H9 (cell line): ENCODE results near the gene MRFAP1. TPM values are rescaled to one million over a fixed set of nuclear protein-coding genes. Genes with fewer than 3 reads are reported as not detected.

ENCODE experiments used
- DNase-seq: peaks from one replicate; pipeline ENCODE4 v3.0.0-alpha.2; 2017
- H2AFZ ChIP-seq: one replicate; pipeline ENCODE4 v1.6.1; 2013; ENCODE audit warnings: mild to moderate bottlenecking, low read length, control low read depth, moderate library complexity
- H2AK5ac ChIP-seq: 2 replicates; pipeline ENCODE4 v1.6.1; 2013; ENCODE audit warnings: low read length, control low read depth, mixed read lengths; ENCODE audit not compliant: insufficient read length
- H2BK120ac ChIP-seq: one replicate; pipeline ENCODE4 v1.6.1; 2013; ENCODE audit warnings: low read depth, mild to moderate bottlenecking, low read length, control low read depth, inconsistent platforms; ENCODE audit not compliant: poor library complexity, severe bottlenecking
- H2BK12ac ChIP-seq: 2 replicates; pipeline ENCODE4 v1.6.1; 2013; ENCODE audit warnings: low read length, control low read depth, mixed read lengths, low read depth; ENCODE audit not compliant: insufficient read length
- H2BK15ac ChIP-seq: 2 replicates; pipeline ENCODE4 v1.6.1; 2013; ENCODE audit warnings: low read depth, low read length, control low read depth
- H2BK20ac ChIP-seq: one replicate; pipeline ENCODE4 v1.6.1; 2013; ENCODE audit warnings: low read depth, mild to moderate bottlenecking, low read length, control low read depth, inconsistent platforms; ENCODE audit not compliant: poor library complexity, severe bottlenecking
- H2BK5ac ChIP-seq: 2 replicates; pipeline ENCODE4 v1.6.1; 2013; ENCODE audit warnings: low read length, control low read depth, mixed read lengths; ENCODE audit not compliant: insufficient read length
- H3K14ac ChIP-seq: 2 replicates; pipeline ENCODE4 v1.6.1; 2013; ENCODE audit warnings: low read length, control low read depth; ENCODE audit not compliant: insufficient read depth
- H3K18ac ChIP-seq: 2 replicates; pipeline ENCODE4 v1.6.1; 2013; ENCODE audit warnings: low read depth, mild to moderate bottlenecking, mixed read lengths, low read length, control low read depth; ENCODE audit not compliant: insufficient read length
- H3K23ac ChIP-seq: 2 replicates; pipeline ENCODE4 v1.6.1; 2013; ENCODE audit warnings: low read length, control low read depth, mixed read lengths, low read depth; ENCODE audit not compliant: insufficient read length
- H3K23me2 ChIP-seq: 2 replicates; pipeline ENCODE4 v1.6.1; 2013; ENCODE audit warnings: low read depth, mild to moderate bottlenecking, mixed read lengths, low read length, control low read depth; ENCODE audit not compliant: insufficient read length, poor library complexity, severe bottlenecking
- H3K27ac ChIP-seq: 2 replicates; pipeline ENCODE4 v1.5.1; 2013; ENCODE audit warnings: low read length, control low read depth, mixed read lengths, low read depth; ENCODE audit not compliant: insufficient read length
- H3K27me3 ChIP-seq: 2 replicates; pipeline ENCODE4 v1.6.1; 2013; ENCODE audit warnings: low read length, control low read depth, inconsistent platforms; ENCODE audit not compliant: insufficient read depth
- H3K4ac ChIP-seq: 2 replicates; pipeline ENCODE4 v1.6.1; 2013; ENCODE audit warnings: low read depth, mild to moderate bottlenecking, control low read depth, inconsistent platforms, low read length, moderate library complexity
- H3K4me1 ChIP-seq: 2 replicates; pipeline ENCODE4 v1.6.1; 2013; ENCODE audit warnings: low read length, control low read depth, inconsistent platforms; ENCODE audit not compliant: insufficient read depth
- H3K4me2 ChIP-seq: 2 replicates; pipeline ENCODE4 v1.6.1; 2013; ENCODE audit warnings: low read length, control low read depth, mixed read lengths; ENCODE audit not compliant: insufficient read length, insufficient read depth
- H3K56ac ChIP-seq: 2 replicates; pipeline ENCODE4 v1.6.1; 2013; ENCODE audit warnings: low read depth, mild to moderate bottlenecking, mixed read lengths, low read length, control low read depth; ENCODE audit not compliant: insufficient read length
- H3K79me1 ChIP-seq: 2 replicates; pipeline ENCODE4 v1.6.1; 2013; ENCODE audit warnings: low read depth, mild to moderate bottlenecking, moderate library complexity, low read length, control low read depth, inconsistent platforms; ENCODE audit not compliant: insufficient read depth, poor library complexity, severe bottlenecking
- H3K79me2 ChIP-seq: 2 replicates; pipeline ENCODE4 v1.6.1; 2013; ENCODE audit warnings: low read length, control low read depth, inconsistent platforms; ENCODE audit not compliant: insufficient read depth
- H3K9ac ChIP-seq: 2 replicates; pipeline ENCODE4 v1.6.1; 2013; ENCODE audit warnings: low read length, control low read depth, mixed read lengths; ENCODE audit not compliant: insufficient read length; ENCODE audit errors: extremely low read depth
- H3K9me3 ChIP-seq: one replicate; pipeline ENCODE4 v1.6.1; 2013; ENCODE audit warnings: low read depth, low read length, inconsistent platforms; ENCODE audit not compliant: control insufficient read depth
- H3T11ph ChIP-seq: one replicate; pipeline ENCODE4 v1.6.1; 2013; ENCODE audit warnings: mild to moderate bottlenecking, low read length, control low read depth, inconsistent platforms
- H4K20me1 ChIP-seq: one replicate; pipeline ENCODE4 v1.6.1; 2013; ENCODE audit not compliant: control insufficient read depth, insufficient read length, insufficient read depth
- H4K5ac ChIP-seq: 2 replicates; pipeline ENCODE4 v1.6.1; 2013; ENCODE audit warnings: low read depth, mild to moderate bottlenecking, mixed read lengths, low read length, control low read depth; ENCODE audit not compliant: insufficient read length
- H4K8ac ChIP-seq: replicated peaks from 2 replicates; pipeline ENCODE4 v1.6.1; 2013; ENCODE audit warnings: low read length, control low read depth, mixed read lengths, low read depth; ENCODE audit not compliant: insufficient read length
- H4K91ac ChIP-seq: 2 replicates; pipeline ENCODE4 v1.6.1; 2013; ENCODE audit warnings: low read depth, mild to moderate bottlenecking, moderate library complexity, mixed read lengths, low read length, control low read depth; ENCODE audit not compliant: insufficient read length
- H3K27ac Mint-ChIP-seq, 3 experiments: 2 replicates in 2 of 3; 3 replicates in 1 of 3; pipeline ENCODE4 v1.8.0; 2020 to 2021; ENCODE audit warnings: mixed read lengths in 3 of 3, mild to moderate bottlenecking in 1 of 3, moderate library complexity in 1 of 3
- H3K27me3 Mint-ChIP-seq: 2 replicates; pipeline ENCODE4 v1.8.0; 2021; ENCODE audit warnings: low read depth, mild to moderate bottlenecking, moderate library complexity, mixed read lengths
- H3K36me3 Mint-ChIP-seq, 3 experiments: 2 replicates in 2 of 3; 3 replicates in 1 of 3; pipeline ENCODE4 v1.8.0; 2020 to 2021; ENCODE audit warnings: low read depth in 3 of 3, mixed read lengths in 3 of 3; ENCODE audit not compliant: insufficient read depth in 1 of 3
- H3K4me1 Mint-ChIP-seq, 2 experiments: 2 replicates each; pipeline ENCODE4 v1.8.0; 2020; ENCODE audit warnings: mixed read lengths in 2 of 2
- H3K4me3 Mint-ChIP-seq, 2 experiments: 2 replicates in 1 of 2; 3 replicates in 1 of 2; pipeline ENCODE4 v1.8.0; 2020 to 2021; ENCODE audit warnings: mild to moderate bottlenecking in 2 of 2, mixed read lengths in 2 of 2, moderate library complexity in 1 of 2
- H3K9me3 Mint-ChIP-seq, 2 experiments: 2 replicates in 1 of 2; 3 replicates in 1 of 2; pipeline ENCODE4 v1.8.0; 2020; ENCODE audit warnings: mild to moderate bottlenecking in 2 of 2, mixed read lengths in 2 of 2, moderate library complexity in 1 of 2
- WGBS: extraction: QIAGEN DNeasy Blood & Tissue Kit; methylation state at CpG from one replicate; pipeline ENCODE4 v1.1.7; 2013; ENCODE audit warnings: missing lambda C conversion rate, low lambda C conversion rate, mixed read lengths; ENCODE audit not compliant: insufficient read length; ENCODE audit errors: extremely low coverage; 5-methylcytosine and 5-hydroxymethylcytosine counted together
- total RNA-seq: library from RNA; stranded (reverse); gene quantifications from 2 replicates; pipeline ENCODE4 v1.2.1, GENCODE V29; 2021
- TF ChIP-seq, protein P1 (sequence below): fragments of 200-600 bp; sonication (generic); conservative IDR thresholded peaks from 3 replicates; pipeline ENCODE4 v1.8.0; 2021; ENCODE audit warnings: antibody characterized with exemption, mild to moderate bottlenecking

Gene MRFAP1
- total RNA-seq, 1 experiment from 2014 or later, result 328 TPM

DNA sequence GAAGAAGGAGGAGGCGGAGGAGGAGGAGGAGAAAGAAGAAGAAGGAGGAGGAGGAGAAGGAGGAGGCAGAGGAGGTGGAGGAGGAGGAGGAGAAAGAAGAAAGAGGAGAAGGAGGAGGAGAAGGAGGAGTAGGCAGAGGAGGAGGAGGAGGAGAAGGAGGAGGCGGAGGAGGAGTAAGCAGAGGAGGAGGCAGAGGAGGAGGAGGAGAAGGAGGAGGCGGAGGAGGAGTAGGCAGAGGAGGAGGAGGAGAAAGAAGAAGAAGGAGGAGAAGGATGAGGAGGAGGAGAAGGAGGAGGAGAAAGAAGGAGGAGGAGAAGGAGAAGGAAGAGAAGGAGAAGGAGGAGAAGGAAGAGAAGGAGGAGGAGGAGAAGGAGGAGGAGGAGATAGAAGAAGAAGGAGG, 19.9 kb downstream of the MRFAP1 start:
- Histone ChIP-seq H4K20me1 (no peaks in the 10 kb centered on the region), H2AK5ac (no peak overlapping the region), H3K23me2 (peaks cover 3% of the 10 kb centered on the region), H2BK120ac (no peak overlapping the region), H3K23ac (no peak overlapping the region), H3K4me1 (no peaks in the 10 kb centered on the region), H3K79me2 (no peaks in the 10 kb centered on the region), H3K14ac (no peak overlapping the region), H3K79me1 (no peaks in the 10 kb centered on the region), H2BK15ac (no peak overlapping the region), H3K9ac (no peak overlapping the region), H3K9me3 (no peaks in the 10 kb centered on the region), H3K27ac (no peak overlapping the region), H3K18ac (no peak overlapping the region), H4K5ac (no peak overlapping the region), H3K4me2 (no peak overlapping the region), H3K4ac (no peak overlapping the region), H2BK12ac (no peak overlapping the region), H3K27me3 (no peaks in the 10 kb centered on the region; the same call in 1 of the 2 replicates), H4K91ac (no peak overlapping the region), H2AFZ (no peak overlapping the region), H2BK20ac (no peak overlapping the region), H4K8ac (no peak overlapping the region), H2BK5ac (no peak overlapping the region), H3T11ph (no peak overlapping the region), H3K56ac (no peak overlapping the region)
- TF ChIP-seq, protein P1, sequence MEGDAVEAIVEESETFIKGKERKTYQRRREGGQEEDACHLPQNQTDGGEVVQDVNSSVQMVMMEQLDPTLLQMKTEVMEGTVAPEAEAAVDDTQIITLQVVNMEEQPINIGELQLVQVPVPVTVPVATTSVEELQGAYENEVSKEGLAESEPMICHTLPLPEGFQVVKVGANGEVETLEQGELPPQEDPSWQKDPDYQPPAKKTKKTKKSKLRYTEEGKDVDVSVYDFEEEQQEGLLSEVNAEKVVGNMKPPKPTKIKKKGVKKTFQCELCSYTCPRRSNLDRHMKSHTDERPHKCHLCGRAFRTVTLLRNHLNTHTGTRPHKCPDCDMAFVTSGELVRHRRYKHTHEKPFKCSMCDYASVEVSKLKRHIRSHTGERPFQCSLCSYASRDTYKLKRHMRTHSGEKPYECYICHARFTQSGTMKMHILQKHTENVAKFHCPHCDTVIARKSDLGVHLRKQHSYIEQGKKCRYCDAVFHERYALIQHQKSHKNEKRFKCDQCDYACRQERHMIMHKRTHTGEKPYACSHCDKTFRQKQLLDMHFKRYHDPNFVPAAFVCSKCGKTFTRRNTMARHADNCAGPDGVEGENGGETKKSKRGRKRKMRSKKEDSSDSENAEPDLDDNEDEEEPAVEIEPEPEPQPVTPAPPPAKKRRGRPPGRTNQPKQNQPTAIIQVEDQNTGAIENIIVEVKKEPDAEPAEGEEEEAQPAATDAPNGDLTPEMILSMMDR, result no peak
- H3K27ac Mint-ChIP-seq, result no peak overlapping the region
- no peak overlapping the region for H3K4me3 Mint-ChIP-seq
- WGBS, result no CpG with 5 or more reads among the region's 3 CpGs
- H3K27me3 Mint-ChIP-seq, result peaks cover 43% of the 10 kb centered on the region
- no peaks in the 10 kb centered on the region for H3K9me3 Mint-ChIP-seq
- no peak for DNase-seq
- peaks cover 0 to 10% of the 10 kb centered on the region in 2 experiments; a peak in 1 of 4 replicates for H3K4me1 Mint-ChIP-seq
- no peaks in the 10 kb centered on the region for H3K36me3 Mint-ChIP-seq
